SU-DHL-6 (cell line): ENCODE measurements around the gene RPH3AL.

Source experiments
- CTCF ChIP-seq: fragments of 200-600 bp; sonication (generic); IDR thresholded peaks from one replicate; pipeline ENCODE4 v1.5.1; 2017; ENCODE audit warnings: antibody characterized with exemption, mild to moderate bottlenecking, low read length, moderate library complexity; ENCODE audit not compliant: insufficient read depth, poor library complexity, severe bottlenecking
- EZH2phosphoT487 ChIP-seq: fragments of 200-600 bp; sonication (generic), shearing (Covaris generic); conservative IDR thresholded peaks from 2 replicates; pipeline ENCODE4 v1.6.1; 2018; ENCODE audit warnings: mild to moderate bottlenecking, antibody characterized with exemption, low read length, moderate library complexity, mixed read lengths

GRCh38 chr17:313911-314613 is 38.5 kb downstream of the RPH3AL start:
- TF ChIP-seq CTCF = no peak
- TF ChIP-seq EZH2phosphoT487 = no peak
